ENCODE data around the gene CDC73.
"Not testable (repeated sequence)": the region's sequence is repeated elsewhere in the genome, so short reads cannot be mapped to it uniquely, and the experiment has no call there.

Gene CDC73

GRCh38 chr1:193114485-193115095 is 7.2 kb upstream of the CDC73 start:
- DNase-seq (ENCODE audit: extremely low read depth, low read depth) = no peak
- TF ChIP-seq CTCF (IDR thresholded peaks at IDR 0.05; ENCODE audit: low read depth, low read length) = no peak

- TF ChIP-seq CTCF (IDR thresholded peaks at IDR 0.05; ENCODE audit: low read depth, low read length) = no peak
- peak; percentile 85 for DNase-seq (ENCODE audit: extremely low read depth, low read depth)
Measured at GRCh38 chr1:193115629-193116227, 6.1 kb upstream of the CDC73 start.

GRCh38 chr1:193117167-193117566 is 4.7 kb upstream of the CDC73 start:
- DNase-seq (ENCODE audit: extremely low read depth, low read depth) = not testable (repeated sequence)

GRCh38 chr1:193118194-193118593 is 3.6 kb upstream of the CDC73 start:
- TF ChIP-seq CTCF (IDR thresholded peaks at IDR 0.05; ENCODE audit: low read depth, low read length) = no peak
- no peak for DNase-seq (ENCODE audit: extremely low read depth, low read depth)

GRCh38 chr1:193118803-193119730 is 2.8 kb upstream of the CDC73 start:
- no peak for DNase-seq (ENCODE audit: extremely low read depth, low read depth)
- no peak for TF ChIP-seq CTCF (IDR thresholded peaks at IDR 0.05; ENCODE audit: low read depth, low read length)

- DNase-seq (ENCODE audit: extremely low read depth, low read depth) = no peak
- TF ChIP-seq CTCF (IDR thresholded peaks at IDR 0.05; ENCODE audit: low read depth, low read length) = no peak
Measured at GRCh38 chr1:193120604-193121166, 1.1 kb upstream of the CDC73 start.

- no peak for TF ChIP-seq CTCF (IDR thresholded peaks at IDR 0.05; ENCODE audit: low read depth, low read length)
- no peak for DNase-seq (ENCODE audit: extremely low read depth, low read depth)
Measured at GRCh38 chr1:193123751-193124150, 1.9 kb downstream of the CDC73 start.

Measured in AG09319 (cell line).